Lower leg skin (tissue), 3 donors: ENCODE measurements around the gene CNTNAP1.

Source experiments
- POLR2A ChIP-seq, 2 donors: fragments of 450-650 bp; IDR thresholded peaks; one replicate each; pipeline ENCODE4 v1.6.1; 2016 to 2017; ENCODE audit warnings: antibody characterized with exemption in 2 of 2, mild to moderate bottlenecking in 1 of 2, moderate library complexity in 1 of 2
- TF ChIP-seq, protein P1 (sequence below), 3 donors: fragments of 450-650 bp; IDR thresholded peaks; one replicate each; pipeline ENCODE4 v1.5.1; 2016; ENCODE audit warnings: antibody characterized with exemption in 3 of 3, mild to moderate bottlenecking in 3 of 3, moderate library complexity in 2 of 3

DNA sequence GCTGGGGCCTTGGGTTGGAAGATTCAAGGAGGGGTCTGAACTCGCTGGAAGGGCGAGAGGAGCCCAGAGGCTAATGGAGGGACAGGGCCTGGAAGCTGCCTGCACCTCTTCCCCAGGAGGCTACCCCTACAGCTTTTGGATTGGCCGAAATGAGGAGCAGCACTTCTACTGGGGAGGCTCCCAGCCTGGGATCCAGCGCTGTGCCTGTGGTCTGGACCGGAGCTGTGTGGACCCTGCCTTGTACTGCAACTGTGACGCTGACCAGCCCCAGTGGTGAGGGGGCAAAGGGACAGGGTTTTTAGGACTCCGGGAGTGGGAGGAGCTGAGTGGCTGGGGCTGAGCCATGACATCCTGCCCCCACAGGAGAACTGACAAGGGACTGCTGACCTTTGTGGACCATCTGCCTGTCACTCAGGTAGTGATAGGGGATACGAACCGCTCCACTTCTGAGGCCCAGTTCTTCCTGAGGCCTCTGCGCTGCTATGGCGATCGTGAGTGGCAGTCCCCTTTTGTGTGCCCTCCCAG lies 8.8 kb downstream of the CNTNAP1 start:
- no peak for TF ChIP-seq POLR2A (IDR thresholded peaks at IDR 0.05)
- TF ChIP-seq, protein P1, sequence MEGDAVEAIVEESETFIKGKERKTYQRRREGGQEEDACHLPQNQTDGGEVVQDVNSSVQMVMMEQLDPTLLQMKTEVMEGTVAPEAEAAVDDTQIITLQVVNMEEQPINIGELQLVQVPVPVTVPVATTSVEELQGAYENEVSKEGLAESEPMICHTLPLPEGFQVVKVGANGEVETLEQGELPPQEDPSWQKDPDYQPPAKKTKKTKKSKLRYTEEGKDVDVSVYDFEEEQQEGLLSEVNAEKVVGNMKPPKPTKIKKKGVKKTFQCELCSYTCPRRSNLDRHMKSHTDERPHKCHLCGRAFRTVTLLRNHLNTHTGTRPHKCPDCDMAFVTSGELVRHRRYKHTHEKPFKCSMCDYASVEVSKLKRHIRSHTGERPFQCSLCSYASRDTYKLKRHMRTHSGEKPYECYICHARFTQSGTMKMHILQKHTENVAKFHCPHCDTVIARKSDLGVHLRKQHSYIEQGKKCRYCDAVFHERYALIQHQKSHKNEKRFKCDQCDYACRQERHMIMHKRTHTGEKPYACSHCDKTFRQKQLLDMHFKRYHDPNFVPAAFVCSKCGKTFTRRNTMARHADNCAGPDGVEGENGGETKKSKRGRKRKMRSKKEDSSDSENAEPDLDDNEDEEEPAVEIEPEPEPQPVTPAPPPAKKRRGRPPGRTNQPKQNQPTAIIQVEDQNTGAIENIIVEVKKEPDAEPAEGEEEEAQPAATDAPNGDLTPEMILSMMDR (IDR thresholded peaks at IDR 0.05) = no peak
